KG1 (cell line): ENCODE data around the gene SRR.
"Not testable (repeated sequence)": the region's sequence is repeated elsewhere in the genome, so short reads cannot be mapped to it uniquely, and the experiment has no call there.

Source experiments
- DNase-seq: peaks from one replicate; lab custom pipeline; 2025; lab: John Stamatoyannopoulos, UW

SRR gene

GRCh38 chr17:2289878-2290478 lies 13.8 kb upstream of the SRR start:
- DNase-seq: no peak

- no peak for DNase-seq
Measured at GRCh38 chr17:2292100-2292499, 11.7 kb upstream of the SRR start.

DNA sequence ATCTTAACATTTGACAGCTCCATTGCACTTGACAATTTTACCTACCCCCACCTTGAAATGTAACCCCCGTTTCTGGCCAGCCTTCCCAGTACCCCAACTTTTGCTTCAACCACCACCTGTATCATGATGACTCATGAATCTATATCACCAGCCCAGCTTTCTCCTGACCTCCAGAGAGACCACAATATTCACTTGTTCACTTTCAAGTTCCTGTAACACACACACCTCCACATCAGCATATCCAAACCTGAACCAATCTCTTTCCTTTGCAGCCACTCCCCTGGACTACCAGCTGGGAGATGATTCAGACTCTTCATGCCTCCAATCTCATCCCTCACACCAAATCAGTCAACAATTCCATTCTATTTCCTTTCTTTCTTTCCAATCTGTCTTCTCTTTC lies 8.2 kb upstream of the SRR start:
- no peak for DNase-seq

DNA sequence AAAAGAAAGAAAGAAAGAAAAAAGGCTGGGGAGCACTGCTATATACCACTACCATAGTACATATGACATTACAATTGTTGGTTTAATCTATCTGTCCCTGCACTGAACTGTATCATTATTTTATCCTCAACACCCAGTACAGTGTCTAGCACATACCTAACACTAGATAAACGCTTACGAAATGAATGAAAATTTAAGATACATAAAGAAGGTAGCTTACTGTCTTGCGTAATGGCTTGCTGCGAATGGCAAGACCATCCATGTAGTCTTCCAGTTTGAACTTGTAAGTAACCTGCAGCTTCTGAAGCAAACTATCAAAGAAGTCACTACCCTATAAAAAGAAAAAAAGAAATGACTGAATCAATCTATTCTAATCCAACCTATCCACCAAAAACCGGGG lies 6.7 kb upstream of the SRR start:
- no peak for DNase-seq

DNA sequence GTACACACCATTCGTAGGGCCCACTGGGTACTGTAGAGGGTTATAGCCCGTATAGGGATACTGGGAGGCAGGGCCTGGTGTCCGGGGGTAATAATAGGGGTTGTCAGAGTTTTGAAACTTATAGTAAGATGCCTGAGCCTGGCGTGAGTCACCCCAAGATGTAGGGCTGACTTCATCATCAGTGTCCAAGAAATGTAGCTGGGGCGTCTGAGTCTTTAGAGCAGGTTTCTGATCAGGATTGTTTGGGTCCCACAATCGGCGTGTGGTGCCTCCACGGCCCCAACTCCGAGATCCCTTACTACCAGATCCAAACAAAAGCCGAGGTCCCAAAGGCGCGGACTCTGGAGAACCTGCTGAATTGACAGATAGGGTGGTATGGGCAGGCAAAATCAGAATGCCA lies 4.6 kb upstream of the SRR start:
- DNase-seq: no peak

DNA sequence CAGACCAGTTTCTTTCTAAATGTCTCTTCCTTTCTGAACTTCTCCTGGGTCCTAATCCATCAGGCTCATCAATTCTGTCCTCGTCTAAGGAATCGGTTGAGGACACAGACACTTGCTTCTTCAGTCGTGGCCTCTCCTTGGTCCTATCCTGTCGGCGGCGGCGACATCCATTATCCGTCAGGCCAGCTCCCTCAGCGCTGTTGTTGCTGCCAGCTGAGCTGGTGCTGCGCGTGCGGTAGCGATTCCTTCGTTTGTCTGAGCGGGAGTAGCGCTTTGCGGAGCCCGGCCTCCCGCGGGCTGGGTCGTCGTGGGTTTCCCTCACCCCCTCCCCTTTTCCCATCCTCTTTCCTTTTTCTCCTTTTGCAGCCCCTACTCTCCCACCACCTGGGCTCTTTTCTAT lies 4.0 kb upstream of the SRR start:
- no peak for DNase-seq

DNA sequence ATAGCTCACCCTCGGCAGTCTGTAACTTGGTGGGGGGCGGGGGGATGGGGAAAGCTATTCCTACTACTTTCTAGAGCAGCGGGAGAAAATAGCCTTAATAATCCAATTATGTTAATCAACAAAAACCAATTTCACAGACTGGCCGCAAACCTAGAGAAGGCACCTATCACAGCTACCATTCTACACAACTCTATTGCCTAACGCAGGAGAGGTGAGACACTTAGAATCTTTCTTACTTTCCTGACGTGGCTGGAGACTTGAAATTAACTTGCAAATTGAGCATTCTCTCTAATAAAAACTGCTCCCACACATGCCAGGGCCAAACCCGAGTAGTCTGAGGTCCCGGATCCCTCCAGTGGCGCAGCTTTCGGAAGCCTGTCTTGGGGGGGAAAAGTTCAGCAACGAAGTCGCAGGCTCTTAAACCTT lies 959 bp upstream of the SRR start:
- no peak for DNase-seq

DNA sequence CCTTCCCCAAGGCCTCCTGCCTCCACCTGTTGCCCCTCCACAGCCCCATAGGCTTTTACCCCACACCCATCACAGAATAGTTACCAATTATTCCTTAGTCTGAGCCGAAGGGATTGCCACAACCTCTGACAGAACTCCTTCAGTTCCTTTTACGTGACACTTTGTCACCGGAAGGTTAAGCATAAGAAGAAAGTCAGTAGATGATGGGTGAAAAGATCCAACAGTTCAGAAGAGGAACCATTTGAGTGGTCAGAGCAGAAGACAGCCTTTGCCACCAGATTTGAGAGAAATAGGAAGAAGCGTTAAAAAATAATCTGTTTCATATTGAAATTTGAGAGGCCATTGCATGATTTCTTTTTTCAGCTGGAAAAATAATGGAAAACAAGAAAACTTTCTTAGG lies 1.2 kb downstream of the SRR start:
- no peak for DNase-seq

GRCh38 chr17:2309338-2310154 lies 5.8 kb downstream of the SRR start:
- DNase-seq: no peak

DNA sequence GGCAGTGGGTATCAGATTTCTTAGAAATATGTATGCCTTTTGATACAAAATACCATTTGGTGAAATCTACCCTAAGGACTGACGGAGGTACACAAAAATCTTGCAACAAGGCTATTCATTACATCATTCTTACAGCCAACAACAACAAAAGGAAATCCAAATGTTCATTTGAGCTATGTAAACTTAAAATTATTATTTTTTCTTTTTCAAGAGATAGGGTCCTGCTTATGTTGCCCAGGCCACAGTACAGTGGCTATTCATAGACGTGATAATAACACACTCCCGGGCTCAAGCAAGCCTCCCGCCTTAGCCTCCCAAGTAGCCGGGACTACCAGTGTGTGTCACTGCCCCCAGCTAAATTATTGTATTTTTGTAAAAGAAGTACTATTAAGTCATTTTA lies 9.0 kb downstream of the SRR start:
- DNase-seq: no peak

DNA sequence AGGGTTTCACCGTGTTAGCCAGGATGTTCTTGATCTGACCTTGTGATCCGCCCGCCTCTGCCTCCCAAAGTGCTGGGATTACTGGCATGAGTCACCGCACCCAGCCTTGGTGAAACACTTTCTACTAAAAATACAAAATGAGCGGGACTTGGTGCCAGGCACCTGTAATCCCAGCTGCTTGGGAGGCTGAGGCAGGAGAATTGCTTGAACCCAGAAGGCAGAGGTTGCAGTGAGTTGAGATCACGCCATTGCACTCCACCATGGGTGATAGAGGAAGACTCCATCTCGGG lies 13.1 kb downstream of the SRR start:
- DNase-seq: not testable (repeated sequence)

DNA sequence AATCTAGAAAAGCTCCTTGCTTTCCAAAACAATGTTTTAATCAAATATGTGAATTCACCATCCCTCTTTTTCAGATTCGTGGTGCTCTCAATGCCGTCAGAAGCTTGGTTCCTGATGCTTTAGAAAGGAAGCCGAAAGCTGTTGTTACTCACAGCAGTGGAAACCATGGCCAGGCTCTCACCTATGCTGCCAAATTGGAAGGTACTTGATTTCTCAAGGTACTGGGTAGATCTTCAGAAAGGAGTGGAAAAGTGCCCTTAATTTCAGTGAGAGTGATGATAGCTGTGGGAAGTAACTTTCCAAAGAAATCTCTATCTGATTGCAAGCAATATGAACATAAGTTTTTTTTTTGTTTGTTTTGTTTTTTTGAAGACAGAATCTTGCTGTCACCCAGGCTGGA lies 14.0 kb downstream of the SRR start:
- DNase-seq: no peak

- DNase-seq: no peak
Measured at GRCh38 chr17:2319051-2319450, 15.3 kb downstream of the SRR start.

GRCh38 chr17:2321399-2321798 lies 17.6 kb downstream of the SRR start:
- no peak for DNase-seq

DNA sequence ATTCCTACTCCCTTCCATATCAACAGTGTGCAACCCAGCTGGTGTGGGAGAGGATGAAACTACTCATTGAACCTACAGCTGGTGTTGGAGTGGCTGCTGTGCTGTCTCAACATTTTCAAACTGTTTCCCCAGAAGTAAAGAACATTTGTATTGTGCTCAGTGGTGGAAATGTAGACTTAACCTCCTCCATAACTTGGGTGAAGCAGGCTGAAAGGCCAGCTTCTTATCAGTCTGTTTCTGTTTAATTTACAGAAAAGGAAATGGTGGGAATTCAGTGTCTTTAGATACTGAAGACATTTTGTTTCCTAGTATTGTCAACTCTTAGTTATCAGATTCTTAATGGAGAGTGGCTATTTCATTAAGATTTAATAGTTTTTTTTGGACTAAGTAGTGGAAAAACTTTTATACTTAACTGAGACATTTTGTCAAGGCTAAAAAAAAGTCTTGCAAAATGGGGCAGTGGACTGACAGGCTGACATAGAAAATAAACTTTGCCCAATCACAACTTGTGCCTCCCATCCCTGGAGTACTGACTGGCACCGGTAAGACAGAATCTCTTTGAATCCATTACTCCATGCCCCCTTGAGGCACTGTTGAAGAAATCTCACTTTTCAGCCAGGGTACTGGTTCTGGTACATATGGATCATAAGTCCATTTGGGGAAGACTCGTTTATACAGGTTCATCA lies 20.0 kb downstream of the SRR start:
- DNase-seq: no peak

- DNase-seq: no peak
Measured at GRCh38 chr17:2331303-2331702, 27.6 kb downstream of the SRR start.

DNA sequence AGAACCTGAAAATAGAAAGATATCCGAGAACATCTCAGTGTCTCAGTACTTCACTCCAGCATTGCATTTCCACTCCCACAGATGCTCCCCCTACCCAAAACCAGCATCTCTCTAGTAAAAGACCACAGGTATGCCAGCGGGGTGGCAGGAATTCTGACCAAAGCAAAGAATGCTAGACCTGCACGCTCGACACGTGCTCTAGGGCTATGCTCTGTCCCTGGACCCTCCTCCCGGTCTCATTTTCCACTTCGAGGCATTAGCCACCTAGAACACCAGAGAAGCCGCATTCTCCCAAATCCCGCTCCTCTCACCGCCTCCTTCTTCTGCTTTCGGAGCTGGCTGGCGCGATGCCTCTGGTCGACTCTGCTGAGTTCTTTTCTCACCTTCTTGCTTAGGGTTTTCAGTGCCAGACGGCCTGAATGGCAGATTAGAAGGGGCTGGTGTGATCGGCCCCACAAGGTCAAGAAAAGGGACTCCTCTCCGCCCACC lies 32.0 kb downstream of the SRR start:
- no peak for DNase-seq

DNA sequence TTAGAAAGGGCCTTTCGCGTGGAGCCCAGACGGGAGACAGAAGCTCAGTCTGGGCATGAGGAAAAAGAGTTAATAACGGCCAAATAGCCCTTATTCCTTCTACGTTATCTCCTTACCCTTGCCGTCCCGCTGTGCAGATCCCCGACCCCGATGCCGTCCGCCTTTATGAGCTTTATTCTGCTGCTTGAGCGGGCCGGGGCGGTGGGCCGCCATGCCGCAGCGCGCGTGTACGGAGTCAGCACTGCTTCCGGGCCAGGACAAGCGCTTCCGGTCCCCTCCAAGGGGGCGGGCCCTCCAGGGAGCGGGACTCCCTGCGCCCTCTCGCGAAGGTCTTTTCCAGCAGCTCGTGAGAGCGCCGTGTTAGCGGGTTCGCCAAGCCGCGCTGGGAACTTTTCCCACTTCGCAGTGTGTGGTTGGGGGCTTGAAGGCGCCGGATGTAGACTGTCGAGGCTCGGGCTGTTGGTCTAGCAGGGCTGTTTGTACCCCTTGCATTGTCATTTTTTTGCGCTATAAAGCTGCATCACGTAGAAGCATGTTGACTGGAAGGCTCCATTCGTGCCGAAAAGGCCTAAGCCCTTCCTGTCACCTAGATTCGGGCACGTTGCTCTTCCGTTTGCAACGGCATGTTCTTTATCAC lies 32.6 kb downstream of the SRR start, which contains the start of gene TSR1:
Gene TSR1 (minus strand): TSS at position 243 of the 637 bp plus-strand sequence. CDS start 30 bp downstream, at position 213.
- DNase-seq: peak; percentile 54

- DNase-seq: peak; percentile 1
Measured at GRCh38 chr17:2336852-2337543, 33.2 kb downstream of the SRR start, which contains the start of gene SGSM2. Gene SGSM2, plus strand, starts transcription at chr17:2337501. Its CDS starts 188 bp downstream, at chr17:2337689.

DNA sequence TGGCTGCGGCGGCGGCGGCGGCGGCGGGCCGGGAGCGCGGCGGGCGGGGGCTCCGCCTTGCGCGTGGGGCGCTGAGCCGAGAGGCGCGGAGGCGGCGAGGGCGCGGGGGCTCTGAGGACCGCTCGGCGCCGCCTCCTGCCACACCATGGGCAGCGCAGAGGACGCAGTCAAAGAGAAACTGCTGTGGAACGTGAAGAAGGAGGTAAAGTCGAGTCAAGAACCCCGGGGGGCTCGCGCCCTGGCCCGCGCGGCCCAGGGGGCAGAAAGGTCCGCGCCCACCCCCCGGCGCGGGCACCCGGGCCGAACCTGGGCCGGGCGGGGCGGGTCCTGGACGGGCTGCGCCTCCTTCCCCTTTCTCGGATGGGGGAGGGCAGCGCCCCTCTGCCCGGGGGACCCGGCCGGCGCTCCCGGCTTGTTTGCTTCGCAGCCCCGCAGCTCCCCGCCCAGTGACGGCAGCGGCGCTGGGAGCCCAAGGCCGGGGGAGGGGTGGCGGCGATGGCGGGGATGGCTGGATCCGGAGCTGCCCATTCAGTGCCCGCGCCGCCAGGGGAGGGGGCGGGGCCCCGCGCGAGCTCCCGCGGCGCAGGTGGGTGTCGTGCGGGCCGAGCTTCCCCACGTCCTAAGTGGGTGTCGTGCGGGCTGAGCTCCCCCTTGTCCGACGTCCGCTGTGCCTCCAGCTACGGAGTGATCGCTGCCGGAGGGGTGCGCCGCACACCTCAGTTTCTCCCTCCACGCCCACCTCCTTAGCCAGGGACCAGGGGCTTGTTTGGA lies 34.0 kb downstream of the SRR start:
- no peak for DNase-seq

DNA sequence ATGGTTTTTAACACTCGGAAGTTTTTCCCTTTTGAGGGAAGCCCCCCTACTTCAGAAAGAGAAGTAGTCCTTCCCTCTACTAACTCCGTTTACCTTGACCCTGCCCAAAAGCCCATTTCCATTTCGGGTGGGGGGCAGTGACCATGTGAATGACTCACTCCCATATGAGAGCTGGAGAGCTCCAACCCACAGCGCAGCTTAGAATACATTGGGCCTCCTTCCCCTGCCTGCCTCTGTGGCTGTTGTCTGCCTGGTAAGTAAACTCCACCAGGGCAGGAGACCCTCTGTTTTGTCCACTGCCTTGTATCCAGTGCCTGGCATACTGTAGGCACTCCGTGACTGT lies 34.5 kb downstream of the SRR start:
- no peak for DNase-seq
